Measurements from ENCODE around the gene LRP1. TPM values are rescaled to one million over a fixed set of nuclear protein-coding genes. Genes with fewer than 3 reads are reported as not detected.

Gene LRP1
- total RNA-seq, 2 donors from 2014 or later = 53.5 to 198 TPM

- Histone ChIP-seq H3K36me3 (peaks cover 7 to 31% of the 10 kb centered on the region in 2 donors), H3K9me3 (no peaks in the 10 kb centered on the region), H3K27me3 (replicated peaks; ENCODE audit: insufficient read depth) (no peaks in the 10 kb centered on the region), H3K4me3 (no peak overlapping the region), H3K4me1 (replicated peaks) (no peaks in the 10 kb centered on the region), H3K27ac (no peak overlapping the region)
- no peak for DNase-seq (ENCODE audit: low spot score)
- intact Hi-C loops (cut with DNase I) = no loop called here
- WGBS = 67% methylated on average over 3 of the region's 4 CpGs
- TF ChIP-seq CTCF (IDR thresholded peaks at IDR 0.05) (no peak), POLR2A (IDR thresholded peaks at IDR 0.05) (no peak), POLR2AphosphoS5 (IDR thresholded peaks at IDR 0.05) (no peak)
Measured at GRCh38 chr12:57158665-57159064, 30.4 kb downstream of the LRP1 start.

GRCh38 chr12:57159311-57159710 lies 31.0 kb downstream of the LRP1 start:
- no peaks in the 10 kb centered on the region for H3K27me3 ChIP-seq (replicated peaks; ENCODE audit: insufficient read depth)
- no peak for DNase-seq (ENCODE audit: low spot score)
- WGBS = 76% methylated on average over 4 of the region's 4 CpGs
- no peak overlapping the region for H3K27ac ChIP-seq
- peaks cover 7 to 31% of the 10 kb centered on the region in 2 donors for H3K36me3 ChIP-seq
- H3K9me3 ChIP-seq = no peaks in the 10 kb centered on the region
- H3K4me3 ChIP-seq = no peak overlapping the region
- intact Hi-C loops (cut with DNase I) = no loop called here
- H3K4me1 ChIP-seq (replicated peaks) = no peaks in the 10 kb centered on the region
- TF ChIP-seq POLR2A (IDR thresholded peaks at IDR 0.05) (no peak), CTCF (IDR thresholded peaks at IDR 0.05) (no peak), POLR2AphosphoS5 (IDR thresholded peaks at IDR 0.05) (no peak)

- Histone ChIP-seq H3K4me1 (replicated peaks) (no peaks in the 10 kb centered on the region), H3K9me3 (no peaks in the 10 kb centered on the region), H3K27ac (no peak overlapping the region), H3K36me3 (peaks cover 7 to 31% of the 10 kb centered on the region in 2 donors), H3K27me3 (replicated peaks; ENCODE audit: insufficient read depth) (no peaks in the 10 kb centered on the region), H3K4me3 (no peak overlapping the region)
- TF ChIP-seq POLR2AphosphoS5 (IDR thresholded peaks at IDR 0.05) = no peak
- no peak for TF ChIP-seq CTCF (IDR thresholded peaks at IDR 0.05)
- TF ChIP-seq POLR2A (IDR thresholded peaks at IDR 0.05) = no peak
- 79% methylated on average over 4 of the region's 4 CpGs for WGBS
- no peak for DNase-seq (ENCODE audit: low spot score)
- intact Hi-C loops (cut with DNase I) = no loop called here
Measured at GRCh38 chr12:57160040-57160439, 31.8 kb downstream of the LRP1 start.

- H3K27ac ChIP-seq = no peak overlapping the region
- no peak for DNase-seq (ENCODE audit: low spot score)
- intact Hi-C loops (cut with DNase I) = no loop called here
Measured at GRCh38 chr12:57160741-57161140, 32.5 kb downstream of the LRP1 start.

GRCh38 chr12:57161491-57161890 lies 33.2 kb downstream of the LRP1 start:
- Histone ChIP-seq H3K27ac (no peak overlapping the region), H3K27me3 (replicated peaks; ENCODE audit: insufficient read depth) (no peaks in the 10 kb centered on the region), H3K36me3 (peaks cover 7 to 26% of the 10 kb centered on the region in 2 donors), H3K9me3 (no peaks in the 10 kb centered on the region), H3K4me3 (no peak overlapping the region), H3K4me1 (replicated peaks) (no peaks in the 10 kb centered on the region)
- WGBS = 86% methylated on average over 7 of the region's 7 CpGs
- DNase-seq (ENCODE audit: low spot score) = no peak
- intact Hi-C loops (cut with DNase I) = no loop called here
- TF ChIP-seq POLR2AphosphoS5 (IDR thresholded peaks at IDR 0.05) = no peak
- TF ChIP-seq POLR2A (IDR thresholded peaks at IDR 0.05) = no peak
- no peak for TF ChIP-seq CTCF (IDR thresholded peaks at IDR 0.05)

More at GRCh38 chr12:57160741-57161140, 32.5 kb downstream of the LRP1 start:
- Histone ChIP-seq H3K27me3 (replicated peaks; ENCODE audit: insufficient read depth) (no peaks in the 10 kb centered on the region), H3K4me1 (replicated peaks) (no peaks in the 10 kb centered on the region), H3K4me3 (no peak overlapping the region), H3K9me3 (no peaks in the 10 kb centered on the region), H3K36me3 (peaks cover 7 to 28% of the 10 kb centered on the region in 2 donors)
- 94% methylated on average over 14 of the region's 14 CpGs for WGBS
- no peak for TF ChIP-seq POLR2A (IDR thresholded peaks at IDR 0.05)

All from prostate gland (tissue), 2 donors.